ENCODE measurements around the gene BTBD9.

BTBD9 gene

GRCh38 chr6:38148606-38149005, 491.1 kb downstream of the BTBD9 start:
- no peak for TF ChIP-seq CTCF (IDR thresholded peaks at IDR 0.05)

GRCh38 chr6:38146734-38147027, 493.0 kb downstream of the BTBD9 start:
- TF ChIP-seq CTCF (IDR thresholded peaks at IDR 0.05), result no peak

- no peak for TF ChIP-seq CTCF (IDR thresholded peaks at IDR 0.05)
Observed at GRCh38 chr6:38146021-38146733, 493.6 kb downstream of the BTBD9 start.

GRCh38 chr6:38144365-38144945, 495.3 kb downstream of the BTBD9 start:
- TF ChIP-seq CTCF (IDR thresholded peaks at IDR 0.05), result no peak; the same call in 1 of the 2 replicates

- no peak for TF ChIP-seq CTCF (IDR thresholded peaks at IDR 0.05)
Observed at GRCh38 chr6:38143191-38144150, 496.3 kb downstream of the BTBD9 start.

GRCh38 chr6:38142178-38142902, 497.4 kb downstream of the BTBD9 start:
- no peak for TF ChIP-seq CTCF (IDR thresholded peaks at IDR 0.05)

- no peak for TF ChIP-seq CTCF (IDR thresholded peaks at IDR 0.05)
Observed at GRCh38 chr6:38141716-38142115, 498.0 kb downstream of the BTBD9 start.
